Endothelial cell (in vitro differentiated cells): ENCODE data around the gene HS6ST3. TPM values are rescaled to one million over a fixed set of nuclear protein-coding genes. Genes with fewer than 3 reads are reported as not detected.
A peak's percentile ranks its signal among the peaks of the same experiment; 100 is the strongest.

Source experiments
- DNase-seq: peaks from one replicate; pipeline ENCODE4 v3.0.0; 2021; ENCODE audit warnings: low spot score
- H3K27ac Mint-ChIP-seq: one replicate; pipeline ENCODE4 v1.8.0; 2021; ENCODE audit warnings: mixed read lengths, inconsistent platforms; ENCODE audit not compliant: unreplicated experiment
- H3K27me3 Mint-ChIP-seq: one replicate; pipeline ENCODE4 v1.8.0; 2021; ENCODE audit warnings: mild to moderate bottlenecking, moderate library complexity, mixed read lengths, inconsistent platforms; ENCODE audit not compliant: unreplicated experiment
- H3K36me3 Mint-ChIP-seq: one replicate; pipeline ENCODE4 v1.8.0; 2021; ENCODE audit warnings: mild to moderate bottlenecking, low read depth, mixed read lengths, inconsistent platforms; ENCODE audit not compliant: unreplicated experiment
- H3K4me1 Mint-ChIP-seq: one replicate; pipeline ENCODE4 v1.8.0; 2021; ENCODE audit warnings: mild to moderate bottlenecking, mixed read lengths, inconsistent platforms; ENCODE audit not compliant: unreplicated experiment
- H3K4me3 Mint-ChIP-seq: one replicate; pipeline ENCODE4 v1.8.0; 2021; ENCODE audit warnings: mild to moderate bottlenecking, mixed read lengths, inconsistent platforms; ENCODE audit not compliant: unreplicated experiment
- H3K9me3 Mint-ChIP-seq: one replicate; pipeline ENCODE4 v1.8.0; 2021; ENCODE audit warnings: mixed read lengths, inconsistent platforms; ENCODE audit not compliant: unreplicated experiment
- microRNA-seq: library from miRNA; unstranded; fragments of <30 nt; microRNA quantifications from one replicate; pipeline ENCODE4, GENCODE V29; 2020; ENCODE audit not compliant: unreplicated experiment
- total RNA-seq: library from RNA; stranded (reverse); fragmentation: NEBNext Ultra II Directional; extraction: Animal tissue kit (Norgen Biotek cat#: 25700); gene quantifications from one replicate; pipeline ENCODE4 v1.2.1, GENCODE V29; 2021; ENCODE audit not compliant: unreplicated experiment
- TF ChIP-seq, protein P1 (sequence below): fragments of 200-600 bp; sonication (generic); IDR thresholded peaks from one replicate; pipeline ENCODE4 v1.5.0; 2021; ENCODE audit warnings: antibody characterized with exemption; ENCODE audit not compliant: unreplicated experiment

HS6ST3 gene
- total RNA-seq, 1 donor from 2014 or later = 1.9 TPM

DNA sequence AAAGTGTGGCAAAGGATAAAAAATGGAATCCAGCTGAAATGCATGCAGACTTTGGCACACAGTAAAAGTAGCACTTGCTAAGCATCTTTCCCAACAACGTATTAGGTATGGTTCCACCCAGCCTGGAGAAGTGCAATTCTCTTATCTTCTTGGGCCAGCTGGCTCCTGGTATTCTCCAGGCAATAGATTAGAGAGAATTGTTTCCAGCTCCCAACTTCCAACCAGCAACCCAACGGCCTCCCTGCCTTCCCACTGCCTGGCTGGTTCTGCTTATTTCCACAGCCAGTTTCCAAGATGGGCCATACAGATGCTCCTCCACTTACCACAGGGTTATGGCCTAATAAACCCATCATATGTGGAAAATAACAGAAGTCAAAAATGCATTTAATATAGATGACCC is 771.0 kb downstream of the HS6ST3 start:
- Mint-ChIP-seq H3K36me3 (no peaks in the 10 kb centered on the region), H3K27ac (peak overlapping the region; percentile 82), H3K4me3 (no peak overlapping the region), H3K27me3 (peaks cover 4% of the 10 kb centered on the region), H3K9me3 (no peaks in the 10 kb centered on the region), H3K4me1 (peaks cover 17% of the 10 kb centered on the region)
- DNase-seq = peak; percentile 36
- TF ChIP-seq, protein P1, sequence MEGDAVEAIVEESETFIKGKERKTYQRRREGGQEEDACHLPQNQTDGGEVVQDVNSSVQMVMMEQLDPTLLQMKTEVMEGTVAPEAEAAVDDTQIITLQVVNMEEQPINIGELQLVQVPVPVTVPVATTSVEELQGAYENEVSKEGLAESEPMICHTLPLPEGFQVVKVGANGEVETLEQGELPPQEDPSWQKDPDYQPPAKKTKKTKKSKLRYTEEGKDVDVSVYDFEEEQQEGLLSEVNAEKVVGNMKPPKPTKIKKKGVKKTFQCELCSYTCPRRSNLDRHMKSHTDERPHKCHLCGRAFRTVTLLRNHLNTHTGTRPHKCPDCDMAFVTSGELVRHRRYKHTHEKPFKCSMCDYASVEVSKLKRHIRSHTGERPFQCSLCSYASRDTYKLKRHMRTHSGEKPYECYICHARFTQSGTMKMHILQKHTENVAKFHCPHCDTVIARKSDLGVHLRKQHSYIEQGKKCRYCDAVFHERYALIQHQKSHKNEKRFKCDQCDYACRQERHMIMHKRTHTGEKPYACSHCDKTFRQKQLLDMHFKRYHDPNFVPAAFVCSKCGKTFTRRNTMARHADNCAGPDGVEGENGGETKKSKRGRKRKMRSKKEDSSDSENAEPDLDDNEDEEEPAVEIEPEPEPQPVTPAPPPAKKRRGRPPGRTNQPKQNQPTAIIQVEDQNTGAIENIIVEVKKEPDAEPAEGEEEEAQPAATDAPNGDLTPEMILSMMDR = no peak

DNA sequence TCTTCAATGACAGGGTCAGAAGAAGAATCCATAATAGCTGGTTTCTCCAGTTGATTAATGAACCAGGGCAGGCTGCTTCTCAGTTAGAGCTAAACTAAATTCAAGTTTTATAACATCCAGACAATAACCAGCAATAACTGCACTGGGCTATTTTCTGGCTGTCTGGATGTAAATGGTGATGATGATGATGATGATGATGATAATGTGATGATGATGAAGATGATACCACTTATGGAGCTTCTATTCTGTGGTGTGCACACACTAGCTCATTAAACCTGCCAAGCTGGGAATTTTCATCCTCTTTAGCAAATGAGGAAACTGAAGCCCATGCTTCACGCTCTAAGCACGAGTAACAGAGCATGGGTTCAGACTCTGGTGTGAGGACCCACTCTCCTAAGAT is 772.2 kb downstream of the HS6ST3 start:
- Mint-ChIP-seq H3K27me3 (peaks cover 4% of the 10 kb centered on the region), H3K4me3 (no peak overlapping the region), H3K27ac (no peak overlapping the region), H3K4me1 (peaks cover 17% of the 10 kb centered on the region), H3K36me3 (no peaks in the 10 kb centered on the region), H3K9me3 (no peaks in the 10 kb centered on the region)
- TF ChIP-seq, protein P1 = no peak
- no peak for DNase-seq

DNA sequence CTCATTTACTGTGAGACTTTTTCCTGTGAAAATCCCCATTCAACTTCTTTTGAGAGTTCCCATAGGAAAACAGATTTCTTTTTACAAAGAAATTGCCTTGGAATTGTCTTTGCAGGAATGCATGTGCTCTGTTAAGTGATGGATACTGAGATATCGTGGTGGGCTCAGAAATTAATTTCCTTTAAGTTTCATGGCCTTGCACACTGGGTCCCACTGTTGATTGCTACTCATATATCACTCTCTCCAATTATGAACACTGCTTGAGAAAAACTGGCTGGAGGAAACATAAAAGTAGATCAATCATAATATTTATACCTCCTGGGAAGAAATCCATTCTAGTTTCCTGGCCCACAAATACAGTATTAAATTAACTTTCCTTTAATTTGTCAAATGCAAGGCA is 773.1 kb downstream of the HS6ST3 start:
- no peak for DNase-seq
- peaks cover 4% of the 10 kb centered on the region for H3K27me3 Mint-ChIP-seq
- H3K9me3 Mint-ChIP-seq = no peaks in the 10 kb centered on the region
- no peaks in the 10 kb centered on the region for H3K36me3 Mint-ChIP-seq
- peaks cover 17% of the 10 kb centered on the region for H3K4me1 Mint-ChIP-seq
- H3K27ac Mint-ChIP-seq = no peak overlapping the region
- TF ChIP-seq, protein P1 = no peak
- no peak overlapping the region for H3K4me3 Mint-ChIP-seq

DNA sequence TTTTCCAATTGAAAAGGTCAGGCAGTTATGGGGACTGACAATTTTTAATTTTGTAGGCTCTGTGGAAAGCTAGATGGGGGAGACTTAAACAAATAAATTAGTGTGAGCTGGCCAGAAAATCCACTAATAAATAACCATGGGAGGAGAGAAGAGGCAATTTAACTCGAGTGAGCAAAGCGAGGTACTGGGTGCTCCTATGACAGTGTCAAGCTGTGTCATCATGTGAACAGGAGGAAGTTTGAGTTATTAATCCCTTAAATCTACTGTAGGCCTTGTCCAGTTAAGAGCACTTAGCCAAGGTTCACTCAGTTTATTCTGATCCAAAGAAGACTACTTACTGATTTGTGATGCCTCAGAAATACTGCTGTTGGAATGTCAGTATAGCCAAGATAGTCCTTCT is 781.6 kb downstream of the HS6ST3 start:
- TF ChIP-seq, protein P1 = no peak
- no peaks in the 10 kb centered on the region for H3K36me3 Mint-ChIP-seq
- H3K4me1 Mint-ChIP-seq = no peaks in the 10 kb centered on the region
- H3K27ac Mint-ChIP-seq = no peak overlapping the region
- no peaks in the 10 kb centered on the region for H3K27me3 Mint-ChIP-seq
- H3K4me3 Mint-ChIP-seq = no peak overlapping the region
- DNase-seq = no peak
- H3K9me3 Mint-ChIP-seq = no peaks in the 10 kb centered on the region

DNA sequence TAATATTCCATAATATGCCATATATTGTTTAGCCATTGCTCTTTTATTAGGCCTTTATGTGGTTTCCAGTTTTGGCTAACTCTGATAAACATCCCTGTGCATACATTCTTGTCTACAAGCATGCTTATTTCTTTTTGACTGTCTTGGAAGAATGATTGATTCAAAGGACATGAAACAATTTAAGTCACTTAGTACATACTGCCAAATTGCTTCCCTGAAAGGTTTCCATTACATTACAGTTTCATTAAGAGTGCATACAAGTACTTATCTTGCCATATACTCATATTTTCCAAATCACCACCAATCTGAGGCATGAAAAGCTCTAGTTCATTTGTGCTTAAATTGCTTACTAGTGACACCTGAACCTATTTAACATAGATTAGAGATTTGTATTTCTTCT is 790.5 kb downstream of the HS6ST3 start:
- Mint-ChIP-seq H3K4me3 (no peak overlapping the region), H3K36me3 (no peaks in the 10 kb centered on the region), H3K9me3 (no peaks in the 10 kb centered on the region), H3K27me3 (no peaks in the 10 kb centered on the region), H3K27ac (no peak overlapping the region), H3K4me1 (no peaks in the 10 kb centered on the region)
- TF ChIP-seq, protein P1 = no peak
- no peak for DNase-seq

Small RNA genes within 50 kb of the gene (microRNA-seq; reads per million reads assigned to microRNA genes)
- gene MIR4501 = 0.28 reads per million

Other genes starting within 250 kb of the HS6ST3 start
- gene UGGT2, start 36.7 kb upstream of the HS6ST3 start, total RNA-seq = 23.7 TPM